HUDEP-2 (cell line): ENCODE data around the gene TCHP.

ENCODE experiments used
- DNase-seq, 76 experiments: peaks; one replicate each; lab custom pipeline; 2025; ENCODE audit not compliant: unreplicated experiment in 76 of 76; lab: John Stamatoyannopoulos, UW

The TCHP gene

DNA sequence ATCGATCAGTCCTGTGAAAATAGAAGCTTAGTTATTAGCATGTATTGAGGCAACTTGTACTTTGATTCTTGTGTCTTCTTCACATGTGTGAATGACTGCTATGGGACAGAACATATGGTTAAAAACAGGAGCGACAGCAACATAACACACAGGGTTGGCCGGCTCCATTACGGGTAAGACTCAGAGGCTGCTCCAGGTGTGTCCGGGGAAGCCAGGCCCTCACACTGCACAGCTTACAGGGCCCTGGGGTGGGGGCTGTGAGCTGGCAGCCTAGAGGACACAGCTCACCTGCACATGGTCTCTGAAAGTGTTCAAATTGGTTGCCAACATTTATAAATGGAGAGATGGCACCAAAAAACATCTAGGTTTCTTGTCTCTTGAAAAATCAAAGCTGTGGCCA is 31.1 kb downstream of the TCHP start:
- no peak for DNase-seq

DNA sequence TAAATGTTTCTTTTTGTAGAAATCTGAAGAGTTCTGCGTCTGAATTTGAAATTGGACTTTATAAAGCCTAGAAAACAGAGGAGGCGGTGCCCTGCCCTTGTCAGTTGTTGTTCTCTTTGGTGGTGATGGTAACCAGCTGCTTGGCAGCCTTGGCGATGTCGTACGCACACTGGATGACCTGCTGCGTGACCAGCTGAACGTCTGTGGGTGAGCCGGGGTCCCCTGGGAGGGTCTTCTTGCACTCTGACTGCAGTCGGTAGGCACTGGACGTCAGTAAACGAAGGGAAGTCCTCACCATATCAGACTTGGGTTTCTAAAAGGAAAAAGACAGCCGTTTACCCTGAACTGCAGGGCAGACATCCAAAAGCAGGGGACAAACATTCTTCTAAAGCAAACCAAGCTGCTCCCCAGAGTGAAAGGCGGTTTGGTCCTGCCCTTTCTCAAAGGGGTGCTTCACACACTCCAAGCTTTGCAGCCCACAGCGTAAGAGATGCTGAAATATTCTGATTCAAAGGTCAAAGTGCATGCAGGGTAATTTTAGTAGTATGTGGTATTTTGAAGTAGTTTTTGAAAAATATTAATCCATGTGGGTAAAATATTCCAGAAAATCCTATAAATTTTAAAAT is 32.9 kb downstream of the TCHP start:
- DNase-seq, result no peak

GRCh38 chr12:109934026-109934425 is 34.0 kb downstream of the TCHP start:
- no peak for DNase-seq

DNA sequence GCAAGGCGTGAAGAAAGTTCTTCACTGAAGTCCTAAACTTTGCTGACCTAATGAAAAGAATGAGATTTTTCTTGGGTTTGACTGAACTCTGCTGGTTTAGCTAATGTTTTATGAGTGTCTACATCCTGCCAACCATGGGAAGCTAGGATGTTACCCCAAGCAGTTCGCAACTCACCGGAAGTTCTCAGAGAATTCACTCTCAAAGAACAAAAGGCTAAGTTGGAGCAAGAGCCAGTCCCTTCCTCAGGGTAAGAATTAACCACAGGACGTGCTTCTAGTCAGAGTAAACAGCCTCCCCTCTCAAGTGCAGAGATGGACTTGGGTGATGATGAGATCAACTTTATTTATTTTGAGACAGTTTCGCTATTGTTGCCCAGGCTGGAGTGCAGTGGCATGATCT is 37.3 kb downstream of the TCHP start:
- DNase-seq, result no peak

DNA sequence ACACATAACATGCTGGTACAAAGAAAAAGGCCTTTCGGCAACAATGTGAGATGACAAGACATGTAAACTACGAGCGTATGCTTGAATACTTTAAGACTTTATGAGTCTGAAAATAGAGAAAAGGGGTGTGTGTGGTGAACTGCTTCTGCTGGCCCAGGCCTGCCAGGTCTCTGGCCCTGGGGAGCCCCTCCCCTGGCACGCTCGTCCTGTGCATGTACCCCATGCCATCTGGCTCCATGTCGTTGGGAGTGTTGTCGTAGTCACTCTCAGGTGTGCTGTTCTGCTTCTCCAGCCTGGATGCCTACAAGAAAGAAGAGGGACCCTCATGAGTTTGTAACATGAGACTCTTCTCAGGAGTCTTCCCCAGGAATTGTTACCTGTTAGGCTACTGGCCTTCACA is 38.9 kb downstream of the TCHP start:
- DNase-seq, result no peak

GRCh38 chr12:109939504-109939903 is 39.4 kb downstream of the TCHP start:
- DNase-seq, result no peak

GRCh38 chr12:109940339-109940923 is 40.4 kb downstream of the TCHP start:
- DNase-seq, result no peak

- no peak for DNase-seq
Measured at GRCh38 chr12:109943811-109944210, 43.7 kb downstream of the TCHP start.

DNA sequence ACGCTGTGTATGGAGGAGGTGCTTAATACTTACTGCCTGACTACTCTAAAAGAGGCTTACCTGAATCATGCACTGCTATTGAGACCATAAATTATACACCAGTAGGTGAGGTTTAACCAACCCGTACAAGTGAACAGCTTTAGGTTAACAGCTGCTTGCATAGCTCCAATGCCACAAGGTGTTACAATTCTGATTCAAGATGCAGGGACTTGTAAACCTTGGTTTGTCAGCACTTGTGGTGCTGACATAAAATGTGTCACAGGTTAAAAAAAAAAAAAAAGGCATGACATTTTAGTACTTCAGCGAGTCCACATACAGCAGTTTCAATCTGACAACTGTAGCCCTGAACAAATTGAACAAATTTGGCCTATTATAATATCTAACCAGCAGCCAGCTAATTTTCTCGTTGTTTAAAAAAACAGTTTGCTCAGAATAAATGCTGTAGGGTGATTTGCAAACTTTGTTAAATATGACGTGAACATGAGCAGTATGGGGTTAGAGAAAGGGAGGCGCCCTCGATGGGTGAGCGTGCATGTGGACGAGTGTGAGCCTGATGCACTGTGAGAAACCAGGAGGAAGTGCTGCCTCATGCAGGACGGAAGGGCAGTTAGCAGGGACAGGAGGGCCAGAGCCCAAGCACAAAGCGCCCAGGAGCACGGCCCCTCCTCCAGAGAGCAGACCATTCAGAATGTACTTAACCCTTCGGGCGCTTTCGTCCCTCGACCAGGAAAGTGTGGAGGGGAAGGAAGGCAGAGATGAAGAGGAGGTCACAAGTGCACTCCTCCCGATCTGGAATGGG is 44.7 kb downstream of the TCHP start:
- DNase-seq, result no peak

GRCh38 chr12:109946505-109946904 is 46.4 kb downstream of the TCHP start:
- DNase-seq, result no peak

- DNase-seq, result no peak
Measured at GRCh38 chr12:109946913-109947312, 46.8 kb downstream of the TCHP start.

- DNase-seq, result no peak
Measured at GRCh38 chr12:109947521-109947920, 47.4 kb downstream of the TCHP start.

DNA sequence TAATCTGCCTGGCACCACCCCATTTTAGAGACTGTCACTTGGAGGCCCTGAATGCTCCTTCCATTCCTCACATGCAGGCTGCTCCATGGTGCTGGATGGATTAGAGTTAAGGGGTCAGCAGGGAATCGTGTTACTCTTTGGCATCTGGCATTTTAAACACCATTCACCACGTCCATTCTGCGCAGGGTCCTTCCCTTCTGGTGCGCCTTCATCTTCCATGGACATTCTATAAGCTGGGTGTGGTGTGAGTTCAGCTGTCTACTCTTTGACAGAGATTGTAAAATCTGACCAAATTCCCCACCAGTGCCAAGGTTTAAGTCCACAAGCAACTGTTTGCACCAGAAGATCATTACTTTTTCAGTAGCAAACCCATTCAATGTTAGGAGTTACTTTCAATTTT is 48.3 kb downstream of the TCHP start:
- DNase-seq, result no peak

DNA sequence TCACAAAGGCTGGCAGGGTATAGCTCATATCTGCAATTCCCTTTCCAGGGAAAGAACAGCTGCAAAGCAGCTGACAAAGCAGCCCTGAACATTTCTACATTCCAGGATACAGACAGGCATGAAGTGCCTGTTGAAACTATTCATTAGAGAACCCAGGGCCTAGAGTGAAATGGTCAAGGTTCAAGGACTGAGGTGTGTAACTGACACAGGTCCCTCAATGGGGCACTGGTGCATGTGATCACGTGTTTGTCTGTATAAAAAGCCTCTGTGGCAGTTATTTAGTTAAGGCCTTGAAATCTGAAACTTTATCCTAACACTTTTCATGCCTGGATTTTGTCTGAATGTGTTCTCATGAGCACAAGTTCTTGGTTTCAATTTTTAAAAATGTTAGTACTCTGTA is 49.0 kb downstream of the TCHP start:
- no peak for DNase-seq

DNA sequence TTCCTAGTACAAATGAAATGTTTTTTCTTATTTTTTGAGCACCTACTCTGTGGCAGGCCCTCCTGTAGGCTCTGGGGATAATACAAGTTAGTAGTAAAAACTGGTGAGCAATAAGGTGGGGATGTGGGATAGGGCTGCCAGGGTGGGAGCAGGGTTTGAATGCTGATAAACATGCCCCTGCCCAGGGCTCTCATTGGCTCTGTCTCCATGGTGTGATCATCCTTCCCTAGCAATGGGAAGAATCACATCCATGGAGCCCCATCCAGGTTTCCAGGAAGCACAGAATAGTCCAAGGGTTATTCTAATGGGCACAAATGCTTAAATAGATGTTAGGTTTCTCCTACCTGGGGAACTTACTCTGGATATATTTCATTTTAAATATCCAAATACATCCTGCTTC is 50.6 kb downstream of the TCHP start:
- DNase-seq, result no peak

DNA sequence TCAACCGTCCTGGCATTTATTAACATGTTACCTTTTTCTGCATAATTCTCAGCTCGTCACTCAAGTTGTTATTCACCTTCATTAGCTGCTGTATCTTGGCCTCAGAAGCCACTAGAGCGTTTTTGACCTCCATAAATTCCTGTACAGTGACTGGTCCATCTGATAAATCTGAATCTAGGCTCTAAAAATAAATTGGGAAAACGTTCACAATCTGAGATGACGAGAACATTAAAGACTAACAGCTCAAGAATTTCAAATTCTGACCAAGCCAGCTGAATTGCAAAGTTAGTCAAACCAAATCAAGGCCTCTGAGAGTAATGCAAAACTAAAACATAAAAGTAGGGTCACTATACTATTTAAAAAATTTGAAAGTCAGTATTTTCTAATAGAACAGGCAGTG is 51.1 kb downstream of the TCHP start:
- no peak for DNase-seq

- DNase-seq, result no peak
Measured at GRCh38 chr12:109951751-109952150, 51.7 kb downstream of the TCHP start.

DNA sequence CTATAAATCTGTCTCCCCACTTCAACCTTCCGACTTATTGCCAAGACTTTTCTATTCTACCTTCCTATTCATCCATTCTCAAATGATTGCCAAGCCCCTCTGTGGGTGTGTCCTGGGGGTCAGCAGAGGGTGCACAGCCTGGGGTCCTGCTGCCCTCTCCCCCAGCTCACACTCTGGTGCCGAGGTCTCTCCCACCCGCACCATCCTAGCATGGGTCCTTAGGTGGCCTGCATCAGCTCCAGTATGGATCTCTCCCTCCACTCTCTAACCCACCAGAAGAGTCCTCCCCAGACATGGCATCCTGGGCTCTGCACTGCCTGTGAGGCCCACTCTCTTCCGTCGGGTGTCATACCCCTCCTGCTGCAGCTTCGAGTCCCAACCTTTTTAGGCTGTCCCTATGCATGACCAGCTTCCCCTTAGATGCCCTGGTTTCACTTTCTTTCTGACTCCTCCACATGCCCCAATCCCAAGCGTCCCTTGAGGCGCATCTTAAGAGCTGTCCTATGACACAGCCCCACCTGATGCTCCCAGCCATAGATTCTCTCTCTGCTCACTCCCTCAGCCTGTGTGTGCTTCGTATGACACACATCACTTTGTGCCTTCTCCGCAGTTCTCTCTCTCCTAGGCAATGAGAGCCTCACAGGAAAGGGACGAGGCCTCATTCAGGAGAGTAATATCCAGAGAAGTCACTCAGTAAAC is 52.2 kb downstream of the TCHP start:
- no peak for DNase-seq

- DNase-seq, result no peak
Measured at GRCh38 chr12:109952873-109953272, 52.8 kb downstream of the TCHP start.

- DNase-seq, result no peak
Measured at GRCh38 chr12:109953656-109954055, 53.6 kb downstream of the TCHP start.

DNA sequence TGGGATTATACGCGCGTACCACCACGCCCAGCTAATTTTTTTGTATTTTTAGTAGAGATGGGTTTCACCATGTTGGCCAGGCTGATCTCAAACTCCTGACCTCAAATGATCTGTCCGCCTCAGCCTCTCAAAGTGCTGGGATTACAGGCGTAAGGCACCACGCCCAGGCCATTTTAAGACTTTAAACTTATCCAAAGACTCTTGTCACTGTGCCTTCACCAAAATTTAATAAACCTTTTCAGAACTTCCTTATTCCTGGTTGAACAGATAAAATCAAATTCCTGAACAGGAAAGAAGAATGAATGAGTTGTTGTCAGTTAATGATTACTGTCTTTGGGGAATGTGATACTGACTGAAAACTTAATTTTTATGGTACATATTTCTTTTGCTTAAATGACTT is 58.3 kb downstream of the TCHP start:
- no peak for DNase-seq
